Activated CD8-positive, alpha-beta memory T cell treated with anti-CD3 and anti-CD28 coated beads for 4 hours (primary cell): Measurements from ENCODE around the gene LYZ.
A peak's percentile ranks its signal among the peaks of the same experiment; 100 is the strongest.

ENCODE experiments used
- DNase-seq, 2 donors: peaks; one replicate each; pipeline ENCODE4 v3.0.0-alpha.2; 2020; ENCODE audit warnings: low read depth in 2 of 2

Gene LYZ

DNA sequence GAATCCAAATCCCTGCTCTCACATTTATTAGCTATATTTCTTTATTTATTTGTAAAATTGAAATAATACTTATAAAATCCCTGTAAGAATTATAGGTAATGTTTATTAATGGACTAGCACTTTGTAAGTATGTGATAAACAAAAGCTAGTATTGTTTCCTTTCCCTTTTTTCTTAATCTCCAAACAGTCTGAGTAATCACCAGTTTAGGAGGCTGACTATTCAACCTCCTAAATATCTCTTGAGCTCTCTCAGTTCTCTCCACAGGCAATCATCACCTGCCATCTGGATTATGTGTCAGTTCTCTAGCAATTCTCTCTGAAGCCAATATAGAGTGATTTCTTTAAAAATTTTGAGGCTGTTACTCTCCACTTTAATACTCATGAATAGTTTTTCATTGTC lies 9.2 kb upstream of the LYZ start:
- no peak for DNase-seq

DNA sequence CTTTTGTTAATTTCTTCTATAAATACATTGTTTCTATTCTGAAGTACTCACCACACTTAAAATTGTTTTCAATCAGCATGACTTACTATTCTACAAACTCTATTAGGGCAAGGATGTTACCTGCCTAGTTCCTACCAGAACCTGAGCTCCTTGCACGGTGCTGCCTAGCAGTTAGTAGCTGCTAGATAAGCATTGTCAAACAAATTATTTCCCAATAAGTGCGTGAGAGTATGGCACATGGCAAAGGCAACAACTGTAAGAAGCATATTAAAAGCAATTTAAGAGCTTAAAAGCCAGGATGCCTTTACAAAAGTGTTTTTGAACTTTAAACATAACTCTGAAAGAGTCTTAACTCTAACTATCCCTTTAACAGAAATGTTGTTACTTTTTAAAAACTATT lies 8.2 kb upstream of the LYZ start:
- DNase-seq = no peak

DNA sequence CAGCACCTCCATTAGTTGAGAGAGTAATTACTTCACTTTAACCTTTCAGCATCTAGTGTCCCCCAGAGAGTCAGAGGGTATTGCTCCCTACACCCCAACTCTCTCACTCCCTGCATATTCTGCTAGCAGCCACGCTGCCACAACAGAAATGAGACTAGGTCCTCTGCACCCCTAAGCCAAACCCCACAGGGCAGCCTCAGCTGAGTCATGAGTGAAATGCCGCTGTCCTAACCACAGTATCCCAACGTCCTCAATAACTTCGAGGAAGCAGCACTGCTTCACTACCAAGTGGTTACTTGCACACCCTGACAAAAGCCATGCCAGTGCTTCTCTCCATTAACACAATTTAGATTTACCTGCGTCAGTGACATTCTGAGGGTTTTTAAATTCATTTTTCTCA lies 6.9 kb upstream of the LYZ start:
- DNase-seq = no peak

DNA sequence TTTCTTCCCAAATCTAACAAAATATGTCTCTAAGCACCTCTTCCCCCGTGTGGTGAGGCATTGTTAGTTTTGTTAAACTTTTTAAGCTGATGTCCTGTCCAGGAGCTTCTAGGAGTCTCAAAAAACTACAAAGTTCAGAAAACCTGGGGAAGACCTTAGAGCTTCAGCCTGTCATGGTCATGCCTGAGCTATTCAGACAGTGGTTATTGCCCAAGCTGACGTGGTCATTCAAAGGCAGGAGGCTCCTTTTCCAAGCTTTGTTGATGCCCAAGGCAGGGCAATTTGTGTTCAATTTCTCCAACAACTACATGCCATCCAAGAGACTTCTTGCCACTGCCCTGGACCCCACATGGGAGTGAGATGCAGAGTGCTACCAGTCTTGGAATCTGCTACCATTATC lies 5.8 kb upstream of the LYZ start:
- no peak for DNase-seq

DNA sequence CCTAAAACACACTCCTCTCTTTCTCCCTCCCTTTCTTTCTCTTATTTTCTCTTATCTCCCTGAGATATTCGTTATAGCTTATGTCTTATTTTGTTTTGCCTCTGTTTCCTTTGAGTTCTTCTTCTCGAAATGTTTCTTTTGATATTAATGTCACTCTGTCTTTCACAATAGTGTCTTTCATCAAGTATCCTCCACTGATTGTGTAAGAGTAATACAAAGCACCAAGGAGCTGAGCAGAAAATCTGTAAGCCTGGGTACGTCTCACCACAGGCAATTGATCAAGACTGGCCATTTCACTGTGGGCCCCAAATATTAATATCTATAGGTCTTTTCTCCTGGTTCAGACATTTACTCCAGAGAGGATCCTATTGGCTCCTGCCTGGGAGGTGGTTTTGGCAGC lies 4.8 kb upstream of the LYZ start:
- DNase-seq = no peak

DNA sequence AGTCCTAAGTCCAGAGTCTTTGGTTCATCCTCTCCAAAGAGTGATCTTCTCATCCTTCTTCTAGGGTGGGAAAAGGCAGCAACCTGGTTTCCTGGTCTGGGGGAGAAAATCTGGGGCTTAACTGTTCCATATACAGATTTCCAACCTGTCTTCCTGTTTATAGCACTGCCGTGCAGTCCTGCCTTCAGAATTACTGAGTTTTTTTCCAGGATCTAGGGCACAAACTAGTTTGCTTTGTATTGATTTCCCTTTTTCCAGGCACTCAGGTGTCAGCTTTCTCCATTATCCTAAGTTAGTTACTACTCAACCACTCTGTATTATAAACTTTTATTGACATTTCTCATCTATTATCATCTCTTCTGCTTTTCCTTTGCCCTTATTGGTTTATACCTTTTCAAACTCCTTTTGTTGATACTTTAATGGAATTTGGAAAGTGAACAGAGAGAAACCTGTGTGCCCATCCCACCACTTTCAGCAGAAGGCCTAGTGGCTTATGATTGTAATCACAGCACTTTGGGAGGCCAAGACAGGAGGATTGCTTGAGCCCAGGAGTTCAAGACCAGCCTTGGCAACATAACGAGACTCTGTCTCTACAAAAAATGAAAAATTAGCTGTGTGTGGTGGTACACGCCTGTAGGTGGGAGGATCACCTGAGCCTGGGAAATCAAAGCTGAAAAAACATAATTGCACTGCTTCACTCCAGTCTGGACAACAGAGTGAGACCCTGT lies 4.1 kb upstream of the LYZ start:
- DNase-seq = no peak

DNA sequence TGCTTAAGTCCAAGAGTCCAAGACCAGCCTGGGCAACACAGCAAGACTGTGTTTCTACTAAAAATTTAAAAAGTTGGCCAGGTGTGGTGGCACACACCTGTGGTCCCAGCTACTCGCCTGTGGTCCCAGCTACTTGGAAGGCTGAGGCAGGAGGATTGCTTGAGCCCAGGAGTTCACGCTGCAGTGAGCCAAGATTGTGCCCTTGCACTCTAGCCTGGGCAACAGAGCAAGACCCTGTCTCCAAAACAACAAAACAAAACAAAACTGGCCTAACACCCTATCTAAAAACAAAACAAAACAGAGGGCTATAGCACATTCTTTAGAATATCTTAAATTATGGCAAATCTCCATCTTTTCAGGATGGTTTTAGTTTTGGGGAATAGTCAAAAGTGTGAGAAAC lies 3.1 kb upstream of the LYZ start:
- DNase-seq = no peak

DNA sequence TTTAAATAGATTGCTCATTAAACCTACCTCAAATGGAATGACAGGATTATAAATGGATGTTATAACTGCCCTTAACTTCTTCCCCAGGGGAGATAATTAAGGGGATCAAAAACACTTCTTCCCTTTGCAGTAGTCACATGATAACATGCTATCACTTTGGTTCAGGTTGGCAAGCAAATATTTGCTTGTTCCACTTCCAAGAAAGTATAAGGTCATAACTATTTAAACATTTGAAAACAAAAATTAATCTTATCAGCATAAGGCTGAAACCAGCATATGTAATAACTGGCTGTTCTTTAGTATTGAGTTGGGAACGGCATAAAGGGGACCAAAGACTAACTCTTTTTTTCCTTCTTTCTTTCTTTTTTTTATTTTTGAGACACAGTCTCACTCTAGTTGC lies 2.4 kb upstream of the LYZ start:
- DNase-seq = no peak

DNA sequence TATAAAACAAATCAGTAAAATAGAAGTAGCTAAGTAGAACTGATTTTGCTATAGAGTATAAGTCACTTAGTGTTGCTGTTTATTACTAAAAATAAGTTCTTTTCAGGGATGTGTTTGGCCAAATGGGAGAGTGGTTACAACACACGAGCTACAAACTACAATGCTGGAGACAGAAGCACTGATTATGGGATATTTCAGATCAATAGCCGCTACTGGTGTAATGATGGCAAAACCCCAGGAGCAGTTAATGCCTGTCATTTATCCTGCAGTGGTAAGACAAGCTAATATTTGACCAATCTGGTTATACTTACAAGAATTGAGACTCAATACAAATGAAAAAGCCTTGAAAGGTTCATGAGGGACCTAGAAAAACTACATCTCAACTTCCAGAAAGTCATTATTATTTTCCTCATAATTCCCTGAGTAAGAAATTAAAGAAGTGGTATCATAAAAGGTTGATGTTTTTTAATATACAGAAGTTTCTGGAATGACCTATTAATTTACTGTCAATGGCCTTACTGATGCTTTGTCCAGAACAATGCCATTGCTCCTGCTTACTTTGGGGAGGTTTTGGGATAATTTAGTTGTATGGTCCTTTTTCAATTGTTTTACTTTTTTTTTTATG lies 1.9 kb downstream of the LYZ start:
- no peak for DNase-seq

DNA sequence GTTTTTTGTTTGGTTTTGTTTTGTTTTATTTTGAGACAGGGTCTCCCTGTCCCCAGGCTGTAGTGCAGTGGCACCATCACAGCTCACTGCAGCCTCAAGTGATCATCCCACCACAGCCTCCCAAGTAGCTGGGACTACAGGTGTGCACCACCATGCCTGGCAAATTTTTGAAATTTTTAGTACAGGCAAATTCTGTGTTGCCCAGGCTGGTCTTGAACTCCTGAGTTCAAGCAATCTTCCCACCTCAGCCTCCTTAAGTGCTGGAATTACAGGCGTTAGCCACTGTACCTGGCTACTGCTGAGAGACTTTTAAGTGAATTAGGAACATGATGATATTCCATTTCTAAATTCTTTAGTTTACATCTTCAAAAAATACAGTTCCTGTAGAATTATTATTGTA lies 2.6 kb downstream of the LYZ start:
- no peak for DNase-seq

DNA sequence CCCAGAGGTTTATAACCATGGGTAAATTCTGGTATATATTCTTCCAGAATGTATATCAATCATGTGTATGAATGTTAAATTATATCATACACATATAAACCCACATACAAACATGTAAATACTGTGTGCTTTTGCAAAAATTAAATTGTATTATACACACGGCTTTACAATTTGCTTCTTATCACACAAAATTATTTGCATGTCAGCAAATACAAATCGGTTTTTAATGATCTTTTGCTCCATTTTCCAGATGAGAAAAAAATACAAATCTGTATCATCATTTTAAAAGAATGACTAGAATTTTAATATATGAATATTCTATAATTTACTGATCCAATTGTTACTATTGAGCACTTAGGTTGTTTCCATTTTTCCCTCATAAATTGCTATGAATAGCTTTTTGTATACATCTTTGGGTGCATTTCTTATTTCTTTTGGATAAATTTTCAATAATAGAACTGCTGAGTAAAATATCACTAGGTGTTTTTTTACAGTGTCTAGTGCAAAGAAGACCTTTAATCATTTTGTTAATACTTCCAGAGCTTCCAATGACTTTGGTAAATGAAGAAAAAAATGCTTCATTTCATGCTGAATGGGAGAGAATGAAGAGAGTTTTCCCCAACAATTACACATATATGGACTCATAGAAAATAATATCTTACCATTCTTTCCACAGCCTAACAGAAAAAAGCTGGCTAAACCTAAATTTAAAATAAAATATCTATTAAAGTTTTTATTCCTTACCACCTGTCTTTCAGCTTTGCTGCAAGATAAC lies 3.5 kb downstream of the LYZ start:
- no peak for DNase-seq

DNA sequence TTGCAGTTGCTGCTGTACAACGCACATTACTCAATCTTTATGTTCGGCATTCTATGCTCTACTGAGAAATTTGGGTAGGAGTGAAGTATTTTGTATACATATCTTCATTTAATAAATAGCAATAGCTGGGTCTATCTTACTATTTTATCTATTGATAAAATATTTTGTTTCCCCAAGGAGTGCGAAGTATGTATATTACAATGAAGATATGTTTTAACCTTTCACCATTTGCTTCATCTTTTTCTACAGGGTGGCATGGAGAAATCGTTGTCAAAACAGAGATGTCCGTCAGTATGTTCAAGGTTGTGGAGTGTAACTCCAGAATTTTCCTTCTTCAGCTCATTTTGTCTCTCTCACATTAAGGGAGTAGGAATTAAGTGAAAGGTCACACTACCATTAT lies 4.7 kb downstream of the LYZ start:
- DNase-seq = no peak

DNA sequence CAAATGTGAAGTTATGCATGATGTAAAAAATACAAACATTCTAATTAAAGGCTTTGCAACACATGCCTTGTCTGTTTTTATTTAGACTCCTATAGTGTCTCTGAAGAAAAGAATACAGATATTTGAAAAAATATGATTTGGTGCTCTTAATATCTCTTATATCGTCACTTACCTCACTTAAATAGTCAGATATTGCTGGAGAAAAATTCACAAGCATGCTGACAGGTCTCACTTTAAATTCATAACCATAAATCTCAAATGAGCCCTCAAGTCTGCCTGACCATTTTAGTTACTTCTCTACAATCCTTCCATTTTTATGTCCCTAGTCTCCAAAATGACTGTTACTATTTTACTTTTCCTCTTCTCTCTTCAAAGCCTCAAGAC lies 6.0 kb downstream of the LYZ start:
- no peak for DNase-seq

DNA sequence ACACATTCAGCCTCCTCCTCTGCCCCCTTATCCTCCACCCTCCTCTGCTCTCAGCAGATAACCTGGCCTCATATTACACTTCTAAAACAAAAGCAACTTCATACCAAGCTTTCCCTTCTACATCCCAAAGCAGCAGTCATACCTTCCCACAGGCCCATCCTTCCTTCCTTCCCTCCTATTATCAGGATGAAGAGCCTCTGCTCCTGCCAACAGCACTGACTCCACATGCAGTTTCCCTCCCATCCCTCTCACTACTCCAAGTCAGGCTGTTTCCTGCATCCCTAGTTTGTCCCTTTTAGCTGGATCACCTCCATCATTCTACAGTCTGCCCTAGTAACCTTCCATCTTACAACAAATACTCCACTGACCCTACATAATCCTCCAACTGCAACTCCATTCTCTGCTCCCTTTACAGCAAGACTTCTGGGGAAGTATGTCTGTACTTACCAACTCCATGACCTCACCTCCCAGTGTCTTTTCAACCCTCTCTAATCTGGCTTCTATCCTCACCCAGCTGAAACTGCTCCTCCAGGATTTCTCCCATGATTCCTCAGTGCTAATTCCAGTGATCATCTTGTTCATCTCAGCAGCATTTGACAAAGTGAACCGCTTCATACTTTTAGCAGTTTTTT lies 6.5 kb downstream of the LYZ start:
- DNase-seq = no peak

DNA sequence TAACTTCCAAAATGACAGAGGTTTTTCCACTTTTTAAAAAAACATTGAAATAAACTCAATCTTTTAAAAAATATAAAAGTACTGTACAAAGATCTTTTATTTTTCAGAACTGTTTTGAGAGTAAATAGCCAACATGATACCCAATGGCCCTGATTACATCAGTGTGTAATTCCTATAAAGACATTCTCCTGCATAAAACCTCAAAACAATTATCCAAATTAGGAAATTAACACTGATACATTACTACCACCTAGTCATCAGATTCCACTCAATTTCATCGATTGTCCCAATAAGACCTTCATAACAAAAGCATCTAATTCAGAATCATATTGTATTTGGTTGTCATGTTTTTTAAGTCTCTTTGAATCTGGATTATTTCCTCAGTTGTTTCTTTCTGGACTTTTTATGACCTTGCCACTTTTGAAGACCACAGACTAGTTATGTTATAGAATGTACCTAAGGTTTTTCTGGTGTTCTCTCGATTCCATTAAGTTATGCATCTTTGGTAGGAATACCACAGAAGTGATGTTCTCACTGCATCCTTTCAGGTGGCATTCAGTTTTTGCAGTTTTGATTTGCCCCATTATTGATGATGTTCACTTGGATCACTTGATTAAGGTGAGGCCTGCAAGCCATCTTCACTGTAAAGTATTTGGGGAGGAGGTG lies 7.3 kb downstream of the LYZ start:
- DNase-seq = no peak

DNA sequence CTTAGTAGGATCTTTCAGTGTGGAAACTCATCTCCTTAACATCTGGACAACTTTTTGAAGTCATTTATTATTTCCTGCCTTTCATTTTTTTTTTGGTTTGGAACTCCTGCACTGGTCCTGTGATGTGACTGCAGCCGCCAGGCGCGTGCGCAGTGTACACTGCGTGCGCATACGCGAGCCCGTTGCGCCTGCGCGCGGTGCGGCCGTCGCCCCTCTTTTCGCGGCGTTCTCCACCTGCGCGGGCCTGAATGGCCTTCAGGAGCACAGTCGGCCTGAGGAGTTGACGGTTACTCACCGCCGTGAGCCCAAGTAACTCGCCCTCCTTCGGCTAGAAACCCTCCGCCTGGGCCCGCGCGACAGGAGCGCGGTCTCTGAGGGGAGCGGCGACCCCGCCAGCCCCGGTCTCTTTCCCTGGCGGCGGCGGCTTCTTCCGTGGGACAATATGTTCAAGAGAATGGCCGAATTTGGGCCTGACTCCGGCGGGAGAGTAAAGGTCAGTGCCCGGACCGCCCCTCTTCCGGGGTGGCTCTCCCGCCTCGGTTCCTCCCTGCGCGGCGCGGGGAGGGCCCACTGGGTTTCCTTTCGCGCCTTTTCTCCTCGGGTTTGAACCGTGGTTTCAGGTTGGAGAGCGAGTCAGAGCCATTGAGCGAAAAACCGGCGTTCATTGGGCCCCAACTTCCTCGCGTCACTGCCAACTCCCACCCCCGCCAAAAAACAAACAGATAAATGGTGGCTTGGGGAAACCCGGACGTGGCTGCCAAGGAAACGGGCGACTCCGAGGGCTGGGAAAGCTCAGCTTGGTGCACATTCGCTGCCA lies 11.6 kb downstream of the LYZ start, which contains the start of gene YEATS4:
Gene YEATS4 (plus strand): TSS at position 213 of the 817 bp plus-strand sequence. CDS start 230 bp downstream, at position 443.
- DNase-seq = peak; percentile 64 to 67

DNA sequence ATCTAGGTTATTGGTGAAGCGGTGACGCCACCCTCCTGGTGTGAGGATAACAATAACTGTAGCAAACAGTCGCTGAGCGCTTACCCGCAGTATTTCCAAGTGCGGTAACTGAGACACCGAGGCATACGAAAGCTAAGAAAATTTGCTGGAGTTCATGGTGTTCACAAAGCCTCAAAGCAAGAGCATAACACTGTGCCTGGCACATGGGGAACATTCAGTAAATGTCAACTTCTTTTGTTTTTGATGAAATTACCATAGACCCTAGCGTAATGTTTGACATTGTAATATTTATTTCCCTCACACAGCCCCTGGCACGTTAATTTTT lies 12.1 kb downstream of the LYZ start:
- no peak for DNase-seq

DNA sequence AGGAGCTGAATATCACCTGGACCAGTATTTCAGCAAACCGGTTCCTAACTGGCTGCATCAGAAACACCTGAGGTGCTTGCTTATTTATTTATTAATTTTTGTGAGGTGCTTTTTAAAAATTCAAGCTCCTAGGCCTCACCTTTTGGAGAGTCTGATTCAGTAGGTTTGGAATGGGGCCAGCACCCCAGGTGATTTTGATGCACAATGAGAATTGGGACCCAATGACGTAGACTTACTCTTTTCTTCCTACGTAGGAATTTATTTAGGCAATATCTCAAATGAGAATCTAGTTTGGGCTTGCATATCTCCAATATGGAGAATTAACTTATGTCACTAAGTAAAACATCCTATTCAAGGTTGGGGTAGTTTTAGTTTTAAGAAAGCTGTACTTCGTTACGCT lies 18.6 kb downstream of the LYZ start:
- DNase-seq = no peak

DNA sequence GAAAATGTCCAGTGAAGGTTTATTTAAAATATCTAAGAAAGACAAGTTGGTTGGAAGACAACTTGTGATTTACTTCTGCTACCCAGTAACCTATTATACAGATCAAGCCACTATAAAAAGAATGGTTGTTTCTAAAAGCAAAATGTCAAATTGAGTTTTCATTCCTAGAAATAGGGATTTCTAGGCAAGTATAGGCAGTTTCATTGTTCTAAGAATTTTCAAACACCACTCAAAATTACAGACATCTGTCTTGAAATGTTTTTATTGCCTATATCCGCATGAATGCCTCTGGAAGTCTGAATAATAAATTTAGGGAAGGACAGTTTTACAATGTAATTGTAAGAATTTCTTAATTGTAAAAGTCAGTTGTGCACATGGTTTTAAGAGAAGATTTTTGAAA lies 20.0 kb downstream of the LYZ start:
- DNase-seq = no peak

DNA sequence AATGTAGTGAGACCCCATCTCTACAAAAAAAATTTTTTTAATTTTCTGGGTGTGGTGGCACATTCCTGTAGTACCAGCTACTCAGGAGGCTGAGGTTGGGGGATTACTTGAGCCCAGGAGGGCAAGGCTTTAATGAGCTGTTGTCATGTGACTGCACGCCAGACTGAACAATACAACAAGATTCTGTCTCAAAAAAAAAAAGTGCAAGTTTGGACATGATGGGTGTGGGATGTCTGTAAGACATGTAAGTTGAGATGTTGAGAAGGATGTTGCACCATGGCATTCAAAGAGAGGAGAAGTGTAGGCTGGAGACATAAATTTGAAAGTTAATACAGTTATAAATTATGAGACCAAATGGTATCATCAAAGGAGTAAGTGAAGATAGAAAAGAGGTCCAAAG lies 34.9 kb downstream of the LYZ start:
- no peak for DNase-seq

DNA sequence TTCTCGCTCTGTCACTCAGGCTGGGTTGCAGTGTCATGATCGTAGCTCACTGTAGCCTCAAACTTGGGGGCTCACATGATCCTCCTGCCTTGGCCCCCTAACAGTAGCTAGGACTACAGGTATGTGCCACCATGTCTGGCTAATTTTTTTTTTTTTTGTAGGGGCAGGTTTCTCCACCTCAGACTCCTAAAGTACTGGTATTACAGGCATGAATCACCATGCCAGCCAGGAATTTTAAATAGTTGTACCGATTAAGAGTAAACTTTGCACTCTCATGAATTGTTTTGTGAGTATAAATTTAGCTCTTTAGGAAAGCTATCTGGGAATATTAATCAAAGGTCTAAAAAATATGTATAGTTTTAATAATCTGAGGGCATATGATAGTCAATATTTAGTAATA lies 36.9 kb downstream of the LYZ start:
- no peak for DNase-seq
